HepG2 (cell line): ENCODE measurements around the gene PRKCZ.

ENCODE experiments used
- KLF16 ChIP-seq, 2 experiments: sonication (generic) in 1 of 2; formaldehyde crosslinking in 1 of 2; IDR thresholded peaks; 2 replicates each; pipeline versions ENCODE4 v1.6.1 to v1.8.0; 2016 to 2023; ENCODE audit warnings: missing genetic modification reagents in 2 of 2, missing compliant biosample characterization in 1 of 2
- POLR2A ChIP-seq, 2 experiments: IDR thresholded peaks; 2 replicates each; pipeline ENCODE4 v1.6.1; 2011; ENCODE audit warnings: low read depth in 2 of 2, low read length in 2 of 2, mild to moderate bottlenecking in 1 of 2, moderate library complexity in 1 of 2; ENCODE audit not compliant: insufficient read depth in 1 of 2
- THRA ChIP-seq: sonication (generic); formaldehyde crosslinking; IDR thresholded peaks from 2 replicates; pipeline ENCODE4 v1.4.0; 2020; ENCODE audit warnings: missing genetic modification reagents, borderline replicate concordance
- TF ChIP-seq, protein P1 (sequence below): sonication (generic); formaldehyde crosslinking; IDR thresholded peaks from 2 replicates; pipeline ENCODE4 v1.5.0; 2020; ENCODE audit warnings: mild to moderate bottlenecking, missing genetic modification reagents, moderate library complexity

- no peak for TF ChIP-seq KLF16 (CRISPR knock-in tag; IDR thresholded peaks at IDR 0.05)
- no peak for TF ChIP-seq THRA (CRISPR knock-in tag)
- TF ChIP-seq, protein P1, sequence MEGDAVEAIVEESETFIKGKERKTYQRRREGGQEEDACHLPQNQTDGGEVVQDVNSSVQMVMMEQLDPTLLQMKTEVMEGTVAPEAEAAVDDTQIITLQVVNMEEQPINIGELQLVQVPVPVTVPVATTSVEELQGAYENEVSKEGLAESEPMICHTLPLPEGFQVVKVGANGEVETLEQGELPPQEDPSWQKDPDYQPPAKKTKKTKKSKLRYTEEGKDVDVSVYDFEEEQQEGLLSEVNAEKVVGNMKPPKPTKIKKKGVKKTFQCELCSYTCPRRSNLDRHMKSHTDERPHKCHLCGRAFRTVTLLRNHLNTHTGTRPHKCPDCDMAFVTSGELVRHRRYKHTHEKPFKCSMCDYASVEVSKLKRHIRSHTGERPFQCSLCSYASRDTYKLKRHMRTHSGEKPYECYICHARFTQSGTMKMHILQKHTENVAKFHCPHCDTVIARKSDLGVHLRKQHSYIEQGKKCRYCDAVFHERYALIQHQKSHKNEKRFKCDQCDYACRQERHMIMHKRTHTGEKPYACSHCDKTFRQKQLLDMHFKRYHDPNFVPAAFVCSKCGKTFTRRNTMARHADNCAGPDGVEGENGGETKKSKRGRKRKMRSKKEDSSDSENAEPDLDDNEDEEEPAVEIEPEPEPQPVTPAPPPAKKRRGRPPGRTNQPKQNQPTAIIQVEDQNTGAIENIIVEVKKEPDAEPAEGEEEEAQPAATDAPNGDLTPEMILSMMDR = no peak
- TF ChIP-seq POLR2A (IDR thresholded peaks at IDR 0.05; ENCODE audit: insufficient read depth in 1 of 2, low read depth in 2 of 2, low read length in 2 of 2) = no peak
Observed at GRCh38 chr1:2160451-2161300, 110.5 kb downstream of the PRKCZ start.
